Osteocyte (in vitro differentiated cells): ENCODE data around the gene PHACTR2. TPM values are rescaled to one million over a fixed set of nuclear protein-coding genes. Genes with fewer than 3 reads are reported as not detected.

ENCODE experiments used
- DNase-seq: peaks from one replicate; pipeline ENCODE4 v3.0.0; 2021; ENCODE audit warnings: mixed read lengths; ENCODE audit not compliant: unreplicated experiment; ENCODE audit errors: extremely low spot score
- H3K27ac Mint-ChIP-seq: one replicate; pipeline ENCODE4 v1.8.0; 2021; ENCODE audit warnings: mild to moderate bottlenecking, mixed read lengths; ENCODE audit not compliant: unreplicated experiment
- H3K27me3 Mint-ChIP-seq: one replicate; pipeline ENCODE4 v1.8.0; 2021; ENCODE audit warnings: mixed read lengths; ENCODE audit not compliant: unreplicated experiment
- H3K36me3 Mint-ChIP-seq: one replicate; pipeline ENCODE4 v1.8.0; 2021; ENCODE audit warnings: mixed read lengths; ENCODE audit not compliant: unreplicated experiment
- H3K4me1 Mint-ChIP-seq: one replicate; pipeline ENCODE4 v1.8.0; 2021; ENCODE audit warnings: mixed read lengths; ENCODE audit not compliant: unreplicated experiment
- H3K4me3 Mint-ChIP-seq: one replicate; pipeline ENCODE4 v1.8.0; 2021; ENCODE audit warnings: mild to moderate bottlenecking, moderate library complexity, mixed read lengths; ENCODE audit not compliant: unreplicated experiment
- H3K9me3 Mint-ChIP-seq: one replicate; pipeline ENCODE4 v1.8.0; 2021; ENCODE audit warnings: mixed read lengths; ENCODE audit not compliant: unreplicated experiment
- CTCF ChIP-seq: fragments of 200-600 bp; sonication (generic); IDR thresholded peaks from 2 replicates; pipeline ENCODE4 v1.5.0; 2021; ENCODE audit warnings: antibody characterized with exemption, mild to moderate bottlenecking, moderate library complexity
- total RNA-seq: library from RNA; stranded (reverse); gene quantifications from 2 replicates; pipeline ENCODE4 v1.2.1, GENCODE V29; 2021

The PHACTR2 gene
- total RNA-seq, 1 donor from 2014 or later: 312 TPM

GRCh38 chr6:143742070-143742954 lies 64.5 kb downstream of the PHACTR2 start:
- no peak for DNase-seq
- no peak overlapping the region for H3K4me3 Mint-ChIP-seq
- TF ChIP-seq CTCF: no peak
- H3K9me3 Mint-ChIP-seq: no peaks in the 10 kb centered on the region
- peaks cover 76% of the 10 kb centered on the region for H3K4me1 Mint-ChIP-seq
- H3K27me3 Mint-ChIP-seq: no peaks in the 10 kb centered on the region
- peaks cover 25% of the 10 kb centered on the region for H3K36me3 Mint-ChIP-seq
- H3K27ac Mint-ChIP-seq: peak overlapping the region; percentile 97

- Mint-ChIP-seq H3K27me3 (no peaks in the 10 kb centered on the region), H3K27ac (peak overlapping the region; percentile 97), H3K36me3 (peaks cover 21% of the 10 kb centered on the region), H3K9me3 (no peaks in the 10 kb centered on the region), H3K4me3 (peak overlapping the region; percentile 57), H3K4me1 (peaks cover 77% of the 10 kb centered on the region)
- no peak for DNase-seq
- TF ChIP-seq CTCF: no peak
Measured at GRCh38 chr6:143742955-143743255, 65.1 kb downstream of the PHACTR2 start.

GRCh38 chr6:143743301-143744166 lies 65.8 kb downstream of the PHACTR2 start:
- peak overlapping the region; percentile 57 for H3K4me3 Mint-ChIP-seq
- no peaks in the 10 kb centered on the region for H3K27me3 Mint-ChIP-seq
- peaks cover 74% of the 10 kb centered on the region for H3K4me1 Mint-ChIP-seq
- peaks cover 21% of the 10 kb centered on the region for H3K36me3 Mint-ChIP-seq
- peak overlapping the region; percentile 97 for H3K27ac Mint-ChIP-seq
- no peak for TF ChIP-seq CTCF
- DNase-seq: no peak
- H3K9me3 Mint-ChIP-seq: no peaks in the 10 kb centered on the region

- Mint-ChIP-seq H3K9me3 (no peaks in the 10 kb centered on the region), H3K36me3 (peaks cover 22% of the 10 kb centered on the region), H3K27ac (peak overlapping the region; percentile 97), H3K4me1 (peaks cover 81% of the 10 kb centered on the region), H3K27me3 (no peaks in the 10 kb centered on the region), H3K4me3 (peak overlapping the region; percentile 63)
- no peak for TF ChIP-seq CTCF
- DNase-seq: no peak
Measured at GRCh38 chr6:143744551-143745165, 66.9 kb downstream of the PHACTR2 start.
